ENCODE results near the gene NECAB2. TPM values are rescaled to one million over a fixed set of nuclear protein-coding genes. Genes with fewer than 3 reads are reported as not detected.

Gene NECAB2
- total RNA-seq, 4 donors from 2014 or later, result not detected

- Histone ChIP-seq H3K4me3 (no peak overlapping the region), H3K4me1 (no peaks in the 10 kb centered on the region), H3K36me3 (peaks cover 0 to 57% of the 10 kb centered on the region in 2 donors), H3K27me3 (peaks cover 0 to 7% (median 0%) of the 10 kb centered on the region in 3 donors), H3K9me3 (no peaks in the 10 kb centered on the region), H3K27ac (no peak overlapping the region)
- no peak for ATAC-seq
- intact Hi-C loops (cut with DNase I; ENCODE audit: low total_unique reads), result loop anchor here (5.0 kb wide), 1 partner anchor 222 kb away; the partner anchor contains the start of gene TAF1C
- DNase-seq, result no peak
- in situ Hi-C loops (cut with MboI; ENCODE audit: low sequenced_read_pairs in 4 of 4), result loop anchor here (10.0 to 25.0 kb wide), 6 partner anchors 97 to 522 kb away; partner anchors contain the start of genes ADAD2 (in 1 of the 4), HSBP1 (in 1 of the 4) and TAF1C (in 1 of the 4)
- TF ChIP-seq POLR2A (IDR thresholded peaks at IDR 0.05), result no peak
- no peak for TF ChIP-seq CTCF (IDR thresholded peaks at IDR 0.05 in 4 of 5, conservative IDR thresholded peaks at IDR 0.05 in 1 of 5)
Observed at GRCh38 chr16:83965444-83966152, 2.4 kb upstream of the NECAB2 start.

- Histone ChIP-seq H3K4me3 (no peak overlapping the region), H3K27me3 (peaks cover 0 to 7% (median 0%) of the 10 kb centered on the region in 3 donors), H3K4me1 (no peaks in the 10 kb centered on the region), H3K9me3 (no peaks in the 10 kb centered on the region), H3K27ac (no peak overlapping the region), H3K36me3 (peaks cover 0 to 51% of the 10 kb centered on the region in 2 donors)
- in situ Hi-C loops (cut with MboI; ENCODE audit: low sequenced_read_pairs in 4 of 4), result loop anchor here (10.0 to 25.0 kb wide), 6 partner anchors 96 to 521 kb away; partner anchors contain the start of genes ADAD2 (in 1 of the 4), HSBP1 (in 1 of the 4) and TAF1C (in 1 of the 4)
- TF ChIP-seq POLR2A (IDR thresholded peaks at IDR 0.05) (no peak), CTCF (IDR thresholded peaks at IDR 0.05 in 4 of 5, conservative IDR thresholded peaks at IDR 0.05 in 1 of 5) (no peak)
- ATAC-seq, result no peak
- intact Hi-C loops (cut with DNase I; ENCODE audit: low total_unique reads), result loop anchor here (5.0 kb wide), 1 partner anchor 221 kb away; the partner anchor contains the start of gene TAF1C
- no peak for DNase-seq
Observed at GRCh38 chr16:83966153-83966696, 1.8 kb upstream of the NECAB2 start.

- no peak for ATAC-seq
- Histone ChIP-seq H3K4me1 (no peaks in the 10 kb centered on the region), H3K36me3 (peaks cover 0 to 42% of the 10 kb centered on the region in 2 donors), H3K27ac (no peak overlapping the region), H3K27me3 (peaks cover 0 to 7% (median 0%) of the 10 kb centered on the region in 3 donors), H3K4me3 (no peak overlapping the region), H3K9me3 (no peaks in the 10 kb centered on the region)
- in situ Hi-C loops (cut with MboI; ENCODE audit: low sequenced_read_pairs in 4 of 4) (loop anchor here (10.0 to 25.0 kb wide), 6 partner anchors 95 to 520 kb away; partner anchors contain the start of genes ADAD2 (in 1 of the 4), HSBP1 (in 1 of the 4) and TAF1C (in 1 of the 4)), intact Hi-C loops (cut with DNase I; ENCODE audit: low total_unique reads) (loop anchor here (5.0 kb wide), 1 partner anchor 220 kb away; the partner anchor contains the start of gene TAF1C)
- no peak for DNase-seq
- TF ChIP-seq CTCF (IDR thresholded peaks at IDR 0.05 in 4 of 5, conservative IDR thresholded peaks at IDR 0.05 in 1 of 5) (no peak), POLR2A (IDR thresholded peaks at IDR 0.05) (no peak)
Observed at GRCh38 chr16:83967091-83967490, 953 bp upstream of the NECAB2 start.

- H3K27me3 ChIP-seq, result peaks cover 0 to 7% (median 0%) of the 10 kb centered on the region in 3 donors
- H3K36me3 ChIP-seq, result peaks cover 0 to 29% of the 10 kb centered on the region in 2 donors
- in situ Hi-C loops (cut with MboI; ENCODE audit: low sequenced_read_pairs in 4 of 4), result loop anchor here (10.0 to 25.0 kb wide), 6 partner anchors 94 to 519 kb away; partner anchors contain the start of genes ADAD2 (in 1 of the 4), HSBP1 (in 1 of the 4) and TAF1C (in 1 of the 4)
- intact Hi-C loops (cut with DNase I; ENCODE audit: low total_unique reads), result loop anchor here (5.0 kb wide), 1 partner anchor 219 kb away; the partner anchor contains the start of gene TAF1C
- ATAC-seq (no peak), DNase-seq (no peak)
- TF ChIP-seq CTCF (IDR thresholded peaks at IDR 0.05 in 4 of 5, conservative IDR thresholded peaks at IDR 0.05 in 1 of 5), result no peak
- TF ChIP-seq POLR2A (IDR thresholded peaks at IDR 0.05), result no peak
- peak overlapping the region in 2 of 4 donors; percentile 28 to 29 for H3K4me3 ChIP-seq
- H3K4me1 ChIP-seq, result no peaks in the 10 kb centered on the region
- H3K9me3 ChIP-seq, result no peaks in the 10 kb centered on the region
- H3K27ac ChIP-seq, result no peak overlapping the region
Observed at GRCh38 chr16:83968306-83968851, 335 bp downstream of the NECAB2 start.
